GM23338 (cell line): ENCODE data around the gene UNC45A. TPM values are rescaled to one million over a fixed set of nuclear protein-coding genes. Genes with fewer than 3 reads are reported as not detected.

ENCODE experiments used
- ATAC-seq: fragments of 200-7000 bp; cut with Tn5 transposase; 3 replicates; pipeline ENCODE4 v1.9.1; 2020
- DNase-seq: peaks from one replicate; pipeline ENCODE4 v3.0.0-alpha.2; 2015; ENCODE audit warnings: low spot score
- H2AFZ ChIP-seq: fragments of 200-600 bp; sonication (generic); 2 replicates; pipeline ENCODE4 v1.8.0; 2016; ENCODE audit warnings: antibody characterized with exemption, mild to moderate bottlenecking, moderate library complexity
- H3F3A ChIP-seq: fragments of 200-600 bp; sonication (generic); replicated peaks from 2 replicates; pipeline ENCODE4 v1.8.0; 2017; ENCODE audit warnings: antibody characterized with exemption, mixed run types, low read depth
- H3K27ac ChIP-seq: fragments of 200-600 bp; sonication (generic); 2 replicates; pipeline ENCODE4 v1.6.1; 2016; ENCODE audit warnings: low read depth
- H3K27me3 ChIP-seq: fragments of 200-600 bp; sonication (generic); 2 replicates; pipeline ENCODE4 v1.8.0; 2016; ENCODE audit warnings: mild to moderate bottlenecking, mixed run types, moderate library complexity; ENCODE audit not compliant: insufficient read depth
- H3K36me3 ChIP-seq: fragments of 200-600 bp; sonication (generic); 2 replicates; pipeline ENCODE4 v1.8.0; 2016; ENCODE audit warnings: mild to moderate bottlenecking; ENCODE audit not compliant: insufficient read depth
- H3K4me1 ChIP-seq: fragments of 200-600 bp; sonication (generic); 2 replicates; pipeline ENCODE4 v1.8.0; 2016; ENCODE audit warnings: mild to moderate bottlenecking, moderate library complexity; ENCODE audit not compliant: insufficient read depth
- H3K4me2 ChIP-seq: fragments of 200-600 bp; sonication (generic); 2 replicates; pipeline ENCODE4 v1.7.1; 2017; ENCODE audit warnings: mixed run types
- H3K4me3 ChIP-seq: fragments of 200-600 bp; sonication (generic); 2 replicates; pipeline ENCODE4 v1.6.1; 2016; ENCODE audit warnings: mixed run types
- H3K79me2 ChIP-seq: fragments of 200-600 bp; sonication (generic); replicated peaks from 2 replicates; pipeline ENCODE4 v1.8.0; 2017; ENCODE audit warnings: mild to moderate bottlenecking; ENCODE audit not compliant: insufficient read depth
- H3K9me2 ChIP-seq: fragments of 200-600 bp; sonication (generic); 2 replicates; pipeline ENCODE4 v1.8.0; 2017; ENCODE audit not compliant: insufficient read depth
- H4K20me1 ChIP-seq: fragments of 200-600 bp; sonication (generic); replicated peaks from 2 replicates; pipeline ENCODE4 v1.8.0; 2017; ENCODE audit warnings: mild to moderate bottlenecking; ENCODE audit not compliant: insufficient read depth
- H3K27ac Mint-ChIP-seq: 2 replicates; pipeline ENCODE4 v1.8.0; 2020; ENCODE audit warnings: inconsistent platforms, mild to moderate bottlenecking, moderate library complexity, mixed read lengths
- H3K27me3 Mint-ChIP-seq: 3 replicates; pipeline ENCODE4 v1.8.0; 2022; ENCODE audit warnings: low read depth, mild to moderate bottlenecking, moderate library complexity, mixed read lengths, inconsistent platforms; ENCODE audit not compliant: insufficient read depth, poor library complexity
- H3K36me3 Mint-ChIP-seq: 3 replicates; pipeline ENCODE4 v1.8.0; 2021; ENCODE audit warnings: low read depth, mild to moderate bottlenecking, inconsistent platforms, moderate library complexity, mixed read lengths
- H3K4me1 Mint-ChIP-seq: 3 replicates; pipeline ENCODE4 v1.8.0; 2020; ENCODE audit warnings: mild to moderate bottlenecking, inconsistent platforms, mixed read lengths
- H3K4me3 Mint-ChIP-seq: 3 replicates; pipeline ENCODE4 v1.8.0; 2021; ENCODE audit warnings: moderate library complexity, mild to moderate bottlenecking, inconsistent platforms, mixed read lengths
- H3K9me3 Mint-ChIP-seq: 3 replicates; pipeline ENCODE4 v1.8.0; 2020; ENCODE audit warnings: moderate library complexity, mild to moderate bottlenecking, inconsistent platforms, mixed read lengths
- CREB1 ChIP-seq: fragments of 250-450 bp; sonication (Bioruptor Pico); IDR thresholded peaks from 2 replicates; pipeline ENCODE4 v1.5.0; 2020; ENCODE audit warnings: low read depth, mild to moderate bottlenecking, moderate library complexity
- EZH2 ChIP-seq: fragments of 200-600 bp; sonication (generic); IDR thresholded peaks from one replicate; pipeline ENCODE4 v1.8.0; 2017; ENCODE audit warnings: antibody characterized with exemption, mild to moderate bottlenecking, low read depth; ENCODE audit not compliant: unreplicated experiment
- EZH2phosphoT487 ChIP-seq: fragments of 200-600 bp; sonication (generic); IDR thresholded peaks from one replicate; pipeline ENCODE4 v1.8.1; 2018; ENCODE audit warnings: antibody characterized with exemption; ENCODE audit not compliant: unreplicated experiment
- JUNB ChIP-seq: IDR thresholded peaks from one replicate; pipeline ENCODE4 v1.6.1; 2016; ENCODE audit warnings: antibody characterized with exemption; ENCODE audit not compliant: unreplicated experiment
- NANOG ChIP-seq: IDR thresholded peaks from 2 replicates; pipeline ENCODE4 v1.6.1; 2016; ENCODE audit warnings: antibody characterized with exemption, borderline replicate concordance
- POLR2AphosphoS5 ChIP-seq: IDR thresholded peaks from 2 replicates; pipeline ENCODE4 v1.6.1; 2016; ENCODE audit warnings: antibody characterized with exemption, low read depth
- STAT1 ChIP-seq: IDR thresholded peaks from one replicate; pipeline ENCODE4 v1.6.1; 2016; ENCODE audit warnings: antibody characterized with exemption; ENCODE audit not compliant: unreplicated experiment
- ZNF114 ChIP-seq: fragments of 250-450 bp; sonication (Bioruptor Pico); IDR thresholded peaks from 2 replicates; pipeline ENCODE4 v1.5.0; 2020; ENCODE audit warnings: mild to moderate bottlenecking, moderate library complexity
- ZNF331 ChIP-seq: fragments of 250-450 bp; sonication (Bioruptor Pico); IDR thresholded peaks from 2 replicates; pipeline ENCODE4 v1.5.0; 2020; ENCODE audit warnings: low read depth, mild to moderate bottlenecking, moderate library complexity
- polyA plus RNA-seq: library from polyadenylated mRNA; unstranded; fragments of >200 nt; fragmentation: Nextera tagmentation; extraction: Ambion mirVana; gene quantifications from 2 replicates; pipeline ENCODE4 v1.2.1, GENCODE V29; 2016
- total RNA-seq: library from RNA; depleted of rRNA; stranded (reverse); fragments of >200 nt; shearing (Covaris generic); gene quantifications from 2 replicates; pipeline ENCODE4 v1.2.3, GENCODE V29; 2014
- TF ChIP-seq, protein P1 (sequence below): fragments of 250-450 bp; sonication (Bioruptor Pico); IDR thresholded peaks from 2 replicates; pipeline ENCODE4 v1.5.0; 2020; ENCODE audit warnings: mild to moderate bottlenecking, moderate library complexity
- TF ChIP-seq, protein P2 (sequence below), 2 experiments: fragments of 200-600 bp in 1 of 2; sonication (generic) in 1 of 2; conservative IDR thresholded peaks; 2 replicates each; pipeline versions ENCODE4 v1.5.1 to v1.6.1; 2016 to 2017; ENCODE audit warnings: antibody characterized with exemption in 2 of 2, low read depth in 2 of 2, mild to moderate bottlenecking in 2 of 2, moderate library complexity in 1 of 2
- TF ChIP-seq, protein P3 (sequence below): IDR thresholded peaks from one replicate; pipeline ENCODE4 v1.6.1; 2018; ENCODE audit warnings: antibody characterized with exemption; ENCODE audit not compliant: unreplicated experiment
- TF ChIP-seq, protein P4 (sequence below): IDR thresholded peaks from 2 replicates; pipeline ENCODE4 v1.6.1; 2016; ENCODE audit warnings: antibody characterized with exemption

UNC45A gene
- total and polyA plus RNA-seq, 2 experiments from 2014 or later, result 40.2 to 86.8 TPM

DNA sequence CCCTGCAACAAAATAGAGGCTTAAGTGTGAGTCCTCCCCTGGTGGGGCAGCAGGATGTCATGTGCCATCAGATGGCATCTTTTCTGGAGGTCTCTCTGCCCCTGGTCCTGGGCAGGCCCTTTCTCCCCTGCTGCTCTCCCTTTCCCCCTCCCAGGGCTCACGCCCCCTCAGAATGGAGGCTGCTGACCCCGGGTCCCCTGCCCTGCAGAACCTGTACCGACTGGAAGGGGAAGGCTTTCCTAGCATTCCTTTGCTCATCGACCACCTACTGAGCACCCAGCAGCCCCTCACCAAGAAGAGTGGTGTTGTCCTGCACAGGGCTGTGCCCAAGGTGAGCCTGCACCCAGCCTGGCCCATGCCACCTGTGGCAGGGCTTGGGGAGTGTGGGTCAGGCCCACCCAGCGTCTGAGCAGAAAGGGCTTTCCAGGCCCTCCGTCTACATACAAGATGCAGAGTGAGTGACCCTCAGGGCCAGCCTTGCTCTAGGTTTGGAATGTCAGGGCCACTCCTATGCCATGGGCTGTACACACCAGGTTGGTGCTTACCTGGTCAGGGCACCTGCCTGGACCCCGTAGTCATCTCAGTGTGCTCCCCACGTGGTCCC is 43.6 kb upstream of the UNC45A start:
- Histone ChIP-seq H3K9me2 (no peaks in the 10 kb centered on the region), H2AFZ (no peak overlapping the region), H3K4me3 (no peak overlapping the region), H3K27me3 (no peaks in the 10 kb centered on the region), H3K4me1 (no peaks in the 10 kb centered on the region), H3K36me3 (no peaks in the 10 kb centered on the region), H4K20me1 (no peaks in the 10 kb centered on the region), H3K27ac (no peak overlapping the region), H3F3A (no peaks in the 10 kb centered on the region), H3K79me2 (no peaks in the 10 kb centered on the region), H3K4me2 (no peak overlapping the region)
- Mint-ChIP-seq H3K4me1 (peaks cover 5% of the 10 kb centered on the region; the same call in 1 of the 3 replicates), H3K27ac (no peak overlapping the region), H3K9me3 (no peaks in the 10 kb centered on the region), H3K36me3 (peaks cover 8% of the 10 kb centered on the region), H3K27me3 (peaks cover 16% of the 10 kb centered on the region), H3K4me3 (no peak overlapping the region)
- ATAC-seq (no peak), DNase-seq (no peak)
- TF ChIP-seq EZH2 (no peak), ZNF114 (no peak), POLR2AphosphoS5 (no peak), ZNF331 (CRISPR knock-in tag) (no peak), CREB1 (no peak), JUNB (no peak), EZH2phosphoT487 (no peak), NANOG (no peak), STAT1 (no peak)
- TF ChIP-seq, protein P1, sequence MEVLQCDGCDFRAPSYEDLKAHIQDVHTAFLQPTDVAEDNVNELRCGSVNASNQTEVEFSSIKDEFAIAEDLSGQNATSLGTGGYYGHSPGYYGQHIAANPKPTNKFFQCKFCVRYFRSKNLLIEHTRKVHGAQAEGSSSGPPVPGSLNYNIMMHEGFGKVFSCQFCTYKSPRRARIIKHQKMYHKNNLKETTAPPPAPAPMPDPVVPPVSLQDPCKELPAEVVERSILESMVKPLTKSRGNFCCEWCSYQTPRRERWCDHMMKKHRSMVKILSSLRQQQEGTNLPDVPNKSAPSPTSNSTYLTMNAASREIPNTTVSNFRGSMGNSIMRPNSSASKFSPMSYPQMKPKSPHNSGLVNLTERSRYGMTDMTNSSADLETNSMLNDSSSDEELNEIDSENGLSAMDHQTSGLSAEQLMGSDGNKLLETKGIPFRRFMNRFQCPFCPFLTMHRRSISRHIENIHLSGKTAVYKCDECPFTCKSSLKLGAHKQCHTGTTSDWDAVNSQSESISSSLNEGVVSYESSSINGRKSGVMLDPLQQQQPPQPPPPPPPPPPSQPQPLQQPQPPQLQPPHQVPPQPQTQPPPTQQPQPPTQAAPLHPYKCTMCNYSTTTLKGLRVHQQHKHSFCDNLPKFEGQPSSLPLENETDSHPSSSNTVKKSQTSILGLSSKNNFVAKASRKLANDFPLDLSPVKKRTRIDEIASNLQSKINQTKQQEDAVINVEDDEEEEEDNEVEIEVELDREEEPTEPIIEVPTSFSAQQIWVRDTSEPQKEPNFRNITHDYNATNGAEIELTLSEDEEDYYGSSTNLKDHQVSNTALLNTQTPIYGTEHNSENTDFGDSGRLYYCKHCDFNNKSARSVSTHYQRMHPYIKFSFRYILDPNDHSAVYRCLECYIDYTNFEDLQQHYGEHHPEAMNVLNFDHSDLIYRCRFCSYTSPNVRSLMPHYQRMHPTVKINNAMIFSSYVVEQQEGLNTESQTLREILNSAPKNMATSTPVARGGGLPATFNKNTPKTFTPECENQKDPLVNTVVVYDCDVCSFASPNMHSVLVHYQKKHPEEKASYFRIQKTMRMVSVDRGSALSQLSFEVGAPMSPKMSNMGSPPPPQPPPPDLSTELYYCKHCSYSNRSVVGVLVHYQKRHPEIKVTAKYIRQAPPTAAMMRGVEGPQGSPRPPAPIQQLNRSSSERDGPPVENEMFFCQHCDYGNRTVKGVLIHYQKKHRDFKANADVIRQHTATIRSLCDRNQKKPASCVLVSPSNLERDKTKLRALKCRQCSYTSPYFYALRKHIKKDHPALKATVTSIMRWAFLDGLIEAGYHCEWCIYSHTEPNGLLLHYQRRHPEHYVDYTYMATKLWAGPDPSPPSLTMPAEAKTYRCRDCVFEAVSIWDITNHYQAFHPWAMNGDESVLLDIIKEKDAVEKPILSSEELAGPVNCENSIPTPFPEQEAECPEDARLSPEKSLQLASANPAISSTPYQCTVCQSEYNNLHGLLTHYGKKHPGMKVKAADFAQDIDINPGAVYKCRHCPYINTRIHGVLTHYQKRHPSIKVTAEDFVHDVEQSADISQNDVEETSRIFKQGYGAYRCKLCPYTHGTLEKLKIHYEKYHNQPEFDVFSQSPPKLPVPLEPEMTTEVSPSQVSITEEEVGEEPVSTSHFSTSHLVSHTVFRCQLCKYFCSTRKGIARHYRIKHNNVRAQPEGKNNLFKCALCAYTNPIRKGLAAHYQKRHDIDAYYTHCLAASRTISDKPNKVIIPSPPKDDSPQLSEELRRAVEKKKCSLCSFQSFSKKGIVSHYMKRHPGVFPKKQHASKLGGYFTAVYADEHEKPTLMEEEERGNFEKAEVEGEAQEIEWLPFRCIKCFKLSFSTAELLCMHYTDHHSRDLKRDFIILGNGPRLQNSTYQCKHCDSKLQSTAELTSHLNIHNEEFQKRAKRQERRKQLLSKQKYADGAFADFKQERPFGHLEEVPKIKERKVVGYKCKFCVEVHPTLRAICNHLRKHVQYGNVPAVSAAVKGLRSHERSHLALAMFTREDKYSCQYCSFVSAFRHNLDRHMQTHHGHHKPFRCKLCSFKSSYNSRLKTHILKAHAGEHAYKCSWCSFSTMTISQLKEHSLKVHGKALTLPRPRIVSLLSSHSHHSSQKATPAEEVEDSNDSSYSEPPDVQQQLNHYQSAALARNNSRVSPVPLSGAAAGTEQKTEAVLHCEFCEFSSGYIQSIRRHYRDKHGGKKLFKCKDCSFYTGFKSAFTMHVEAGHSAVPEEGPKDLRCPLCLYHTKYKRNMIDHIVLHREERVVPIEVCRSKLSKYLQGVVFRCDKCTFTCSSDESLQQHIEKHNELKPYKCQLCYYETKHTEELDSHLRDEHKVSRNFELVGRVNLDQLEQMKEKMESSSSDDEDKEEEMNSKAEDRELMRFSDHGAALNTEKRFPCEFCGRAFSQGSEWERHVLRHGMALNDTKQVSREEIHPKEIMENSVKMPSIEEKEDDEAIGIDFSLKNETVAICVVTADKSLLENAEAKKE (CRISPR knock-in tag), result no peak
- TF ChIP-seq, protein P2, sequence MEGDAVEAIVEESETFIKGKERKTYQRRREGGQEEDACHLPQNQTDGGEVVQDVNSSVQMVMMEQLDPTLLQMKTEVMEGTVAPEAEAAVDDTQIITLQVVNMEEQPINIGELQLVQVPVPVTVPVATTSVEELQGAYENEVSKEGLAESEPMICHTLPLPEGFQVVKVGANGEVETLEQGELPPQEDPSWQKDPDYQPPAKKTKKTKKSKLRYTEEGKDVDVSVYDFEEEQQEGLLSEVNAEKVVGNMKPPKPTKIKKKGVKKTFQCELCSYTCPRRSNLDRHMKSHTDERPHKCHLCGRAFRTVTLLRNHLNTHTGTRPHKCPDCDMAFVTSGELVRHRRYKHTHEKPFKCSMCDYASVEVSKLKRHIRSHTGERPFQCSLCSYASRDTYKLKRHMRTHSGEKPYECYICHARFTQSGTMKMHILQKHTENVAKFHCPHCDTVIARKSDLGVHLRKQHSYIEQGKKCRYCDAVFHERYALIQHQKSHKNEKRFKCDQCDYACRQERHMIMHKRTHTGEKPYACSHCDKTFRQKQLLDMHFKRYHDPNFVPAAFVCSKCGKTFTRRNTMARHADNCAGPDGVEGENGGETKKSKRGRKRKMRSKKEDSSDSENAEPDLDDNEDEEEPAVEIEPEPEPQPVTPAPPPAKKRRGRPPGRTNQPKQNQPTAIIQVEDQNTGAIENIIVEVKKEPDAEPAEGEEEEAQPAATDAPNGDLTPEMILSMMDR (conservative IDR thresholded peaks at IDR 0.05; ENCODE audit: low read depth in 2 of 2), result no peak
- TF ChIP-seq, protein P3, sequence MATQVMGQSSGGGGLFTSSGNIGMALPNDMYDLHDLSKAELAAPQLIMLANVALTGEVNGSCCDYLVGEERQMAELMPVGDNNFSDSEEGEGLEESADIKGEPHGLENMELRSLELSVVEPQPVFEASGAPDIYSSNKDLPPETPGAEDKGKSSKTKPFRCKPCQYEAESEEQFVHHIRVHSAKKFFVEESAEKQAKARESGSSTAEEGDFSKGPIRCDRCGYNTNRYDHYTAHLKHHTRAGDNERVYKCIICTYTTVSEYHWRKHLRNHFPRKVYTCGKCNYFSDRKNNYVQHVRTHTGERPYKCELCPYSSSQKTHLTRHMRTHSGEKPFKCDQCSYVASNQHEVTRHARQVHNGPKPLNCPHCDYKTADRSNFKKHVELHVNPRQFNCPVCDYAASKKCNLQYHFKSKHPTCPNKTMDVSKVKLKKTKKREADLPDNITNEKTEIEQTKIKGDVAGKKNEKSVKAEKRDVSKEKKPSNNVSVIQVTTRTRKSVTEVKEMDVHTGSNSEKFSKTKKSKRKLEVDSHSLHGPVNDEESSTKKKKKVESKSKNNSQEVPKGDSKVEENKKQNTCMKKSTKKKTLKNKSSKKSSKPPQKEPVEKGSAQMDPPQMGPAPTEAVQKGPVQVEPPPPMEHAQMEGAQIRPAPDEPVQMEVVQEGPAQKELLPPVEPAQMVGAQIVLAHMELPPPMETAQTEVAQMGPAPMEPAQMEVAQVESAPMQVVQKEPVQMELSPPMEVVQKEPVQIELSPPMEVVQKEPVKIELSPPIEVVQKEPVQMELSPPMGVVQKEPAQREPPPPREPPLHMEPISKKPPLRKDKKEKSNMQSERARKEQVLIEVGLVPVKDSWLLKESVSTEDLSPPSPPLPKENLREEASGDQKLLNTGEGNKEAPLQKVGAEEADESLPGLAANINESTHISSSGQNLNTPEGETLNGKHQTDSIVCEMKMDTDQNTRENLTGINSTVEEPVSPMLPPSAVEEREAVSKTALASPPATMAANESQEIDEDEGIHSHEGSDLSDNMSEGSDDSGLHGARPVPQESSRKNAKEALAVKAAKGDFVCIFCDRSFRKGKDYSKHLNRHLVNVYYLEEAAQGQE, result no peak
- TF ChIP-seq, protein P4, sequence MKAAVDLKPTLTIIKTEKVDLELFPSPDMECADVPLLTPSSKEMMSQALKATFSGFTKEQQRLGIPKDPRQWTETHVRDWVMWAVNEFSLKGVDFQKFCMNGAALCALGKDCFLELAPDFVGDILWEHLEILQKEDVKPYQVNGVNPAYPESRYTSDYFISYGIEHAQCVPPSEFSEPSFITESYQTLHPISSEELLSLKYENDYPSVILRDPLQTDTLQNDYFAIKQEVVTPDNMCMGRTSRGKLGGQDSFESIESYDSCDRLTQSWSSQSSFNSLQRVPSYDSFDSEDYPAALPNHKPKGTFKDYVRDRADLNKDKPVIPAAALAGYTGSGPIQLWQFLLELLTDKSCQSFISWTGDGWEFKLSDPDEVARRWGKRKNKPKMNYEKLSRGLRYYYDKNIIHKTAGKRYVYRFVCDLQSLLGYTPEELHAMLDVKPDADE, result no peak
